Erythroblast (primary cell): ENCODE results near the gene HTR7.

Source experiments
- GATA1 ChIP-seq: IDR thresholded peaks from 2 replicates; pipeline ENCODE4 v1.6.1; 2011; ENCODE audit warnings: low read depth, mild to moderate bottlenecking, control low read depth, low read length, moderate library complexity
- POLR2A ChIP-seq: IDR thresholded peaks from 2 replicates; pipeline ENCODE4 v1.6.1; 2011; ENCODE audit warnings: mild to moderate bottlenecking, low read length

- no peak for TF ChIP-seq POLR2A
- no peak for TF ChIP-seq GATA1
Measured at GRCh38 chr10:90856964-90857634, 740 bp downstream of the HTR7 start.
